H1 (cell line): Measurements from ENCODE around the gene OPN1MW3. TPM values are rescaled to one million over a fixed set of nuclear protein-coding genes. Genes with fewer than 3 reads are reported as not detected.

Experiments used
- CTCF ChIA-PET: fragments of 300-600 bp; sonication (Branson Sonifier 250); formaldehyde crosslinking; loops from one replicate; lab custom pipeline; 2021; ENCODE audit not compliant: partially characterized antibody; lab: Charles Lee
- POLR2A ChIA-PET: fragments of 300-600 bp; sonication (Branson Sonifier 250); formaldehyde crosslinking; loops from one replicate; lab custom pipeline; 2021; ENCODE audit warnings: inconsistent platforms; ENCODE audit not compliant: partially characterized antibody; lab: Charles Lee
- DNase-seq, 2 experiments: peaks; one replicate each; pipeline versions ENCODE4 v3.0.0 to v3.0.0-alpha.2; 2010 to 2022; ENCODE audit warnings: low spot score in 2 of 2, low read depth in 1 of 2, mixed read lengths in 1 of 2
- FAIRE-seq: peaks from 2 replicates; lab custom pipeline; 2011; peaks lifted over from hg19 to GRCh38; lab: Jason Lieb, UNC
- H2AFZ ChIP-seq: 2 replicates; pipeline ENCODE4 v1.8.1; 2012; ENCODE audit warnings: low read length, inconsistent platforms
- H2AK5ac ChIP-seq: 2 replicates; pipeline ENCODE4 v1.6.1; 2013; ENCODE audit warnings: low read depth, low read length
- H2BK120ac ChIP-seq: replicated peaks from 2 replicates; pipeline ENCODE3; 2013; ENCODE audit warnings: low read depth, low read length, inconsistent platforms
- H2BK12ac ChIP-seq: 2 replicates; pipeline ENCODE4 v1.6.1; 2013; ENCODE audit warnings: low read depth, low read length
- H2BK15ac ChIP-seq: 2 replicates; pipeline ENCODE4 v1.6.1; 2013; ENCODE audit warnings: low read length
- H2BK20ac ChIP-seq: 2 replicates; pipeline ENCODE4 v1.6.1; 2013; ENCODE audit warnings: low read length
- H2BK5ac ChIP-seq: 2 replicates; pipeline ENCODE4 v1.6.1; 2013; ENCODE audit warnings: low read depth, low read length
- H3K14ac ChIP-seq: 2 replicates; pipeline ENCODE4 v1.6.1; 2013; ENCODE audit warnings: inconsistent platforms; ENCODE audit not compliant: insufficient read length
- H3K18ac ChIP-seq: 2 replicates; pipeline ENCODE4 v1.6.1; 2013; ENCODE audit warnings: low read length; ENCODE audit errors: extremely low read depth
- H3K23ac ChIP-seq: 2 replicates; pipeline ENCODE4 v1.6.1; 2013; ENCODE audit warnings: inconsistent platforms; ENCODE audit not compliant: insufficient read length
- H3K23me2 ChIP-seq: 2 replicates; pipeline ENCODE4 v1.6.1; 2013; ENCODE audit warnings: low read depth, low read length
- H3K27ac ChIP-seq: 2 replicates; pipeline ENCODE4 v1.6.1; 2011; ENCODE audit warnings: low read depth, low read length, inconsistent platforms
- H3K27me3 ChIP-seq, 4 experiments: replicated peaks in 1 of 4; 1 replicate in 1 of 4; 2 replicates in 3 of 4; pipeline versions ENCODE4 v1.6.1 to v1.8.1; 2011 to 2013; ENCODE audit warnings: low read length in 3 of 4, mild to moderate bottlenecking in 3 of 4, inconsistent platforms in 2 of 4, mixed read lengths in 2 of 4, moderate library complexity in 1 of 4; ENCODE audit not compliant: control insufficient read depth in 3 of 4, insufficient read depth in 3 of 4; ENCODE audit errors: extremely low read depth in 1 of 4
- H3K36me3 ChIP-seq, 4 experiments: 2 replicates each; pipeline versions ENCODE4 v1.6.1 to v1.8.1; 2011 to 2013; ENCODE audit warnings: mild to moderate bottlenecking in 4 of 4, low read length in 3 of 4, moderate library complexity in 2 of 4, control low read depth in 1 of 4, inconsistent platforms in 1 of 4; ENCODE audit not compliant: insufficient read depth in 4 of 4, control insufficient read depth in 2 of 4
- H3K4ac ChIP-seq: replicated peaks from 2 replicates; pipeline ENCODE3; 2013; ENCODE audit warnings: low read length, low read depth, mixed read lengths, inconsistent platforms; ENCODE audit not compliant: insufficient read length
- H3K4me1 ChIP-seq, 4 experiments: replicated peaks in 1 of 4; 1 replicate in 1 of 4; 2 replicates in 3 of 4; pipeline versions ENCODE4 v1.6.1 to v1.8.1; 2011 to 2013; ENCODE audit warnings: low read length in 3 of 4, inconsistent platforms in 2 of 4, mixed read lengths in 1 of 4; ENCODE audit not compliant: insufficient read depth in 4 of 4, control insufficient read depth in 3 of 4
- H3K4me2 ChIP-seq, 2 experiments: 2 replicates each; pipeline versions ENCODE4 v1.6.1 to v1.8.1; 2011 to 2013; ENCODE audit warnings: low read depth in 2 of 2, low read length in 2 of 2, control low read depth in 1 of 2, inconsistent platforms in 1 of 2, mild to moderate bottlenecking in 1 of 2; ENCODE audit not compliant: insufficient read depth in 1 of 2
- H3K4me3 ChIP-seq, 4 experiments: fragments of 200-600, 300-600 bp in 1 of 4; sonication (generic), shearing (Covaris generic), sonication (Bioruptor Twin) in 1 of 4; 2 replicates each; pipeline versions ENCODE4 v1.5.1 to v1.8.1; 2011 to 2016; ENCODE audit warnings: low read length in 4 of 4, low read depth in 3 of 4, control low read depth in 2 of 4, inconsistent platforms in 2 of 4, mild to moderate bottlenecking in 2 of 4, mixed read lengths in 1 of 4, moderate library complexity in 1 of 4; ENCODE audit not compliant: insufficient read depth in 2 of 4; ENCODE audit errors: extremely low read depth in 1 of 4
- H3K56ac ChIP-seq: replicated peaks from 2 replicates; pipeline ENCODE3; 2013; ENCODE audit warnings: low read depth, mild to moderate bottlenecking, mixed read lengths, low read length, inconsistent platforms; ENCODE audit not compliant: insufficient read length
- H3K79me1 ChIP-seq: 2 replicates; pipeline ENCODE4 v1.6.1; 2013; ENCODE audit warnings: low read depth, low read length, control low read depth
- H3K79me2 ChIP-seq, 2 experiments: 2 replicates each; pipeline versions ENCODE4 v1.6.1 to v1.8.1; 2012 to 2013; ENCODE audit warnings: low read length in 2 of 2, mild to moderate bottlenecking in 2 of 2, inconsistent platforms in 1 of 2; ENCODE audit not compliant: insufficient read depth in 2 of 2, control insufficient read depth in 1 of 2
- H3K9ac ChIP-seq, 4 experiments: replicated peaks in 1 of 4; 1 replicate in 1 of 4; 2 replicates in 3 of 4; pipeline versions ENCODE4 v1.6.1 to v1.8.1; 2011 to 2013; ENCODE audit warnings: low read depth in 3 of 4, low read length in 3 of 4, control low read depth in 2 of 4, mild to moderate bottlenecking in 2 of 4, moderate library complexity in 2 of 4, inconsistent platforms in 1 of 4; ENCODE audit errors: extremely low read depth in 1 of 4
- H3K9me3 ChIP-seq, 2 experiments: 2 replicates each; pipeline versions ENCODE4 v1.6.1 to v1.8.1; 2012 to 2013; ENCODE audit warnings: mild to moderate bottlenecking in 2 of 2, moderate library complexity in 2 of 2, control low read depth in 1 of 2, inconsistent platforms in 1 of 2, low read depth in 1 of 2, low read length in 1 of 2, mixed read lengths in 1 of 2; ENCODE audit not compliant: insufficient read depth in 2 of 2
- H4K20me1 ChIP-seq, 2 experiments: replicated peaks in 1 of 2; 2 replicates each; pipeline versions ENCODE3 to v1.8.1; 2011 to 2013; ENCODE audit warnings: inconsistent platforms in 2 of 2, low read length in 2 of 2, mild to moderate bottlenecking in 1 of 2; ENCODE audit not compliant: insufficient read depth in 2 of 2, control insufficient read depth in 1 of 2
- H4K5ac ChIP-seq: 2 replicates; pipeline ENCODE4 v1.6.1; 2013; ENCODE audit warnings: low read length, low read depth, mixed read lengths, inconsistent platforms; ENCODE audit not compliant: insufficient read length
- H4K8ac ChIP-seq: 2 replicates; pipeline ENCODE4 v1.8.0; 2013; ENCODE audit warnings: mild to moderate bottlenecking, moderate library complexity, low read length, inconsistent platforms; ENCODE audit not compliant: insufficient read depth; ENCODE audit errors: extremely low read depth
- H4K91ac ChIP-seq: replicated peaks from 2 replicates; pipeline ENCODE3; 2013; ENCODE audit warnings: low read length, mixed read lengths, inconsistent platforms; ENCODE audit not compliant: insufficient read length
- KDM1A ChIP-seq: fragments of 200-600, 300-600 bp; sonication (generic); IDR thresholded peaks from 2 replicates; pipeline ENCODE4 v1.7.1; 2016; ENCODE audit warnings: mild to moderate bottlenecking, low read length, borderline replicate concordance
- WGBS, 2 experiments: shearing (Covaris generic) in 1 of 2; methylation state at CpG; one replicate each; pipeline versions ENCODE4 v1.1.6 to v1.1.7; 2013 to 2015; ENCODE audit warnings: low lambda C conversion rate in 2 of 2, mixed read lengths in 2 of 2, inconsistent platforms in 1 of 2, low coverage in 1 of 2, missing lambda C conversion rate in 1 of 2; ENCODE audit not compliant: insufficient replicate concordance in 2 of 2, insufficient coverage in 1 of 2, insufficient read length in 1 of 2; ENCODE audit errors: extremely low coverage in 1 of 2, missing lambda C conversion rate in 1 of 2; 5-methylcytosine and 5-hydroxymethylcytosine counted together
- polyA plus RNA-seq, 7 experiments: library from polyadenylated mRNA; depleted of rRNA in 3 of 7; stranded (reverse) in 5 of 7; unstranded in 2 of 7; fragments of >200 nt in 5 of 7; fragments of 200-250 nt in 2 of 7; gene quantifications; 1 replicate in 5 of 7; 2 replicates in 1 of 7; 4 replicates in 1 of 7; pipeline versions ENCODE4 v1.2.1 to v1.2.3, GENCODE V29; 2011 to 2013; ENCODE audit warnings: missing spikeins in 2 of 7, mixed read lengths in 2 of 7
- total RNA-seq: library from RNA; stranded (reverse); fragmentation: NEBNext Ultra II Directional; extraction: Animal tissue kit (Norgen Biotek cat#: 25700); gene quantifications from 2 replicates; pipeline ENCODE4 v1.2.1, GENCODE V29; 2021

Gene OPN1MW3
- total and polyA plus RNA-seq, 2 of the 8 experiments (the other 6 are each of a cell fraction or from before 2014, with no cell fraction given), result not detected

GRCh38 chrX:154313147-154313546 is 55.8 kb downstream of the OPN1MW3 start:
- WGBS, 2 experiments, result 82% methylated on average over 5 of the region's 5 CpGs; no CpG with 5 or more reads in 1 of the 2 experiments
- Histone ChIP-seq H3K23me2 (no peaks in the 10 kb centered on the region), H3K23ac (no peak overlapping the region)
- no peak for TF ChIP-seq KDM1A

More at GRCh38 chrX:154313147-154313546, 55.8 kb downstream of the OPN1MW3 start:
- Histone ChIP-seq H4K5ac (no peak overlapping the region), H2BK12ac (no peak overlapping the region), H2AFZ (no peak overlapping the region), H3K9me3 (no peaks in the 10 kb centered on the region), H3K9ac (no peak overlapping the region), H3K4me2 (no peak overlapping the region), H3K27me3 (no peaks in the 10 kb centered on the region), H4K91ac (no peak overlapping the region), H3K4me3 (no peak overlapping the region), H3K4ac (no peak overlapping the region), H3K27ac (no peak overlapping the region), H2AK5ac (no peak overlapping the region), H2BK20ac (no peak overlapping the region), H4K8ac (no peak overlapping the region), H3K79me1 (no peaks in the 10 kb centered on the region), H3K56ac (no peak overlapping the region), H2BK15ac (no peak overlapping the region), H3K14ac (no peak overlapping the region), H2BK5ac (no peak overlapping the region), H4K20me1 (no peaks in the 10 kb centered on the region), H3K36me3 (no peaks in the 10 kb centered on the region), H2BK120ac (no peak overlapping the region), H3K4me1 (no peaks in the 10 kb centered on the region), H3K79me2 (no peaks in the 10 kb centered on the region), H3K18ac (no peak overlapping the region)
- CTCF ChIA-PET, result no interaction called here
- FAIRE-seq (no peak), DNase-seq (no peak)
- POLR2A ChIA-PET, result no interaction called here
